HepG2 (cell line): ENCODE results near the gene IRGQ. TPM values are rescaled to one million over a fixed set of nuclear protein-coding genes. Genes with fewer than 3 reads are reported as not detected.

Experiments
- ATAC-seq: fragments of 200-7000 bp; cut with Tn5 transposase; 3 replicates; pipeline ENCODE4 v1.9.1; 2020; ENCODE audit warnings: mild to moderate bottlenecking, moderate library complexity
- BruUV-seq: library from RNA; stranded (reverse); fragments of 400-500 nt; replicated peaks from 2 replicates; lab custom pipeline; 2021; lab: Mats Ljungman, UMichigan
- CTCF ChIA-PET: fragments of 300-600 bp; formaldehyde crosslinking; extraction: SDS; loops from one replicate; lab custom pipeline; 2021; ENCODE audit warnings: low total read pairs, inconsistent platforms, low intra/inter-chr PET ratio; lab: Yijun Ruan, JAX
- POLR2A ChIA-PET: fragments of 350-600 bp; sonication (Branson Sonifier 250); formaldehyde crosslinking; loops from one replicate; lab custom pipeline; 2020; ENCODE audit warnings: antibody characterized with exemption, inconsistent platforms; lab: Yijun Ruan, JAX
- DNase-seq: peaks from one replicate; pipeline ENCODE4 v3.0.0-alpha.2; 2015; ENCODE audit warnings: low spot score
- FAIRE-seq: peaks from 3 replicates; lab custom pipeline; 2011; peaks lifted over from hg19 to GRCh38; lab: Jason Lieb, UNC
- H2AFZ ChIP-seq: one replicate; pipeline ENCODE4 v1.6.1; 2011; ENCODE audit warnings: low read length, inconsistent platforms
- H3K27ac ChIP-seq: fragments of 300-600 bp; 3 replicates; pipeline ENCODE4 v1.8.0; 2011; ENCODE audit warnings: mixed run types, mild to moderate bottlenecking, mixed read lengths, low read length, inconsistent platforms; ENCODE audit not compliant: insufficient read depth; ENCODE audit errors: extremely low read length
- H3K27me3 ChIP-seq, 2 experiments: fragments of 200-600 bp in 1 of 2; 2 replicates in 1 of 2; 3 replicates in 1 of 2; pipeline versions ENCODE4 v1.6.0 to v1.8.0; 2011; ENCODE audit warnings: low read length in 2 of 2, mild to moderate bottlenecking in 2 of 2, moderate library complexity in 2 of 2, inconsistent platforms in 1 of 2; ENCODE audit not compliant: insufficient read depth in 2 of 2, control insufficient read depth in 1 of 2
- H3K36me3 ChIP-seq, 2 experiments: fragments of 200-600 bp in 1 of 2; replicated peaks in 1 of 2; 2 replicates in 1 of 2; 3 replicates in 1 of 2; pipeline versions ENCODE4 v1.5.1 to v1.8.0; 2011; ENCODE audit warnings: low read length in 2 of 2, inconsistent platforms in 1 of 2; ENCODE audit not compliant: insufficient read depth in 2 of 2, control insufficient read depth in 1 of 2
- H3K4me1 ChIP-seq: 2 replicates; pipeline ENCODE4 v1.5.1; 2012; ENCODE audit warnings: low read length, inconsistent platforms; ENCODE audit not compliant: insufficient read depth
- H3K4me2 ChIP-seq: 2 replicates; pipeline ENCODE4 v1.6.0; 2011; ENCODE audit warnings: low read depth, low read length, inconsistent platforms
- H3K4me3 ChIP-seq, 3 experiments: fragments of 200-600 bp in 1 of 3; sonication (generic), shearing (Covaris generic) in 1 of 3; replicated peaks in 1 of 3; 2 replicates each; pipeline ENCODE4 v1.5.1; 2011 to 2016; ENCODE audit warnings: low read length in 3 of 3, inconsistent platforms in 2 of 3, low read depth in 2 of 3, mild to moderate bottlenecking in 2 of 3, control low read depth in 1 of 3, mixed read lengths in 1 of 3; ENCODE audit not compliant: insufficient read depth in 1 of 3
- H3K79me2 ChIP-seq: one replicate; pipeline ENCODE4 v1.6.1; 2011; ENCODE audit warnings: low read length, inconsistent platforms; ENCODE audit not compliant: insufficient read depth
- H3K9ac ChIP-seq: 2 replicates; pipeline ENCODE4 v1.6.0; 2011; ENCODE audit warnings: mild to moderate bottlenecking, low read depth, low read length, inconsistent platforms; ENCODE audit not compliant: insufficient read depth
- H3K9me3 ChIP-seq: 2 replicates; pipeline ENCODE4 v1.5.1; 2012; ENCODE audit warnings: mild to moderate bottlenecking, low read length
- H4K20me1 ChIP-seq: 2 replicates; pipeline ENCODE4 v1.6.0; 2011; ENCODE audit warnings: inconsistent platforms, mild to moderate bottlenecking, low read length, moderate library complexity; ENCODE audit not compliant: insufficient read depth
- DR1 ChIP-seq: sonication (generic); formaldehyde crosslinking; IDR thresholded peaks from 2 replicates; pipeline ENCODE4 v1.8.0; 2021; ENCODE audit warnings: mild to moderate bottlenecking, missing genetic modification reagents, inconsistent platforms
- GFI1 ChIP-seq: sonication (generic); formaldehyde crosslinking; IDR thresholded peaks from 2 replicates; pipeline ENCODE4 v1.5.0; 2020; ENCODE audit warnings: missing genetic modification reagents, mild to moderate bottlenecking, borderline replicate concordance
- HDAC2 ChIP-seq: sonication (generic); formaldehyde crosslinking; IDR thresholded peaks from 2 replicates; pipeline ENCODE4 v1.4.0; 2020; ENCODE audit warnings: missing genetic modification reagents
- JUND ChIP-seq: sonication (generic); formaldehyde crosslinking; IDR thresholded peaks from 2 replicates; pipeline ENCODE4 v1.8.0; 2022; ENCODE audit warnings: mild to moderate bottlenecking, missing genetic modification reagents
- RAD21 ChIP-seq: fragments of 450-650 bp; formaldehyde crosslinking; IDR thresholded peaks from 2 replicates; pipeline ENCODE4 v1.5.0; 2020; ENCODE audit warnings: mild to moderate bottlenecking
- RFX5 ChIP-seq: IDR thresholded peaks from 2 replicates; pipeline ENCODE4 v1.6.1; 2011; ENCODE audit warnings: low read depth, low read length, improper control_type of control experiment
- SMARCC2 ChIP-seq: fragments of 450-650 bp; IDR thresholded peaks from 2 replicates; pipeline ENCODE4 v1.6.1; 2017; ENCODE audit warnings: antibody characterized with exemption, mild to moderate bottlenecking
- SYNCRIP ChIP-seq: fragments of 200-400 bp; formaldehyde crosslinking; IDR thresholded peaks from 2 replicates; pipeline ENCODE4 v1.6.1; 2018; ENCODE audit warnings: mild to moderate bottlenecking, low read depth, low read length; ENCODE audit not compliant: insufficient read depth
- ZBTB26 ChIP-seq: IDR thresholded peaks from 2 replicates; pipeline ENCODE4 v1.6.1; 2016; ENCODE audit warnings: missing compliant biosample characterization, missing genetic modification reagents, borderline replicate concordance
- ZFY ChIP-seq: sonication (generic); formaldehyde crosslinking; IDR thresholded peaks from 2 replicates; pipeline ENCODE4 v1.4.0; 2020; ENCODE audit warnings: missing genetic modification reagents
- ZNF431 ChIP-seq: sonication (generic); formaldehyde crosslinking; IDR thresholded peaks from 2 replicates; pipeline ENCODE4 v1.9.0; 2022; ENCODE audit warnings: missing genetic modification reagents, low read depth, mild to moderate bottlenecking, borderline replicate concordance
- ZNF513 ChIP-seq: sonication (generic); formaldehyde crosslinking; conservative IDR thresholded peaks from 2 replicates; pipeline ENCODE4 v1.5.0; 2020; ENCODE audit warnings: missing genetic modification reagents
- ZNF614 ChIP-seq: IDR thresholded peaks from 2 replicates; pipeline ENCODE4 v1.6.1; 2018; ENCODE audit warnings: missing biosample characterization, missing genetic modification reagents, inconsistent platforms, borderline replicate concordance
- ZNF879 ChIP-seq: sonication (generic); formaldehyde crosslinking; IDR thresholded peaks from 2 replicates; pipeline ENCODE4 v1.8.1; 2023; ENCODE audit warnings: missing genetic modification reagents
- ZSCAN31 ChIP-seq: sonication (generic); formaldehyde crosslinking; IDR thresholded peaks from 2 replicates; pipeline ENCODE4 v1.5.0; 2020; ENCODE audit warnings: low read depth, mild to moderate bottlenecking, missing genetic modification reagents
- WGBS: methylation state at CpG from one replicate; pipeline ENCODE4 v1.1.6; 2017; ENCODE audit warnings: low lambda C conversion rate; 5-methylcytosine and 5-hydroxymethylcytosine counted together
- in situ Hi-C: cut with HindIII; loops from 2 replicates; pipeline ENCODE4 v1.10.0; 2017; ENCODE audit warnings: low pct_unique_long_range_greater_than_20kb; ENCODE audit not compliant: extremely low pct_ligation_motif_present
- intact Hi-C: fragments of 100-400 bp; cut with micrococcal nuclease; formaldehyde crosslinking; loops from one replicate; pipeline ENCODE4 v1.10.0; 2022; ENCODE audit not compliant: unreplicated experiment
- polyA plus RNA-seq, 8 experiments: library from polyadenylated mRNA; depleted of rRNA in 3 of 8; stranded (reverse) in 7 of 8; unstranded in 1 of 8; fragments of >200 nt; fragmentation: Illumina TruSeq in 4 of 8; extraction: Trizol in 4 of 8; gene quantifications; 2 replicates each; pipeline versions ENCODE4 v1.2.1 to v1.2.3, GENCODE V29; 2011 to 2016; ENCODE audit warnings: low read depth in 4 of 8, missing spikeins in 1 of 8, mixed read lengths in 1 of 8; ENCODE audit not compliant: insufficient read depth in 1 of 8
- total RNA-seq, 5 experiments: library from RNA; depleted of rRNA; stranded (reverse); fragments of >200 nt; fragmentation: Illumina TruSeq; extraction: Trizol; gene quantifications; 2 replicates each; pipeline ENCODE4 v1.2.3, GENCODE V29; 2016; ENCODE audit warnings: low read depth in 1 of 5
- TF ChIP-seq, protein P1 (sequence below): sonication (generic); formaldehyde crosslinking; conservative IDR thresholded peaks from 2 replicates; pipeline ENCODE4 v1.4.0; 2020; ENCODE audit warnings: missing genetic modification reagents

The IRGQ gene
- total and polyA plus RNA-seq, 2 of the 13 experiments (the other 11 are each of a cell fraction or from before 2014, with no cell fraction given), result 11.6 to 12.4 TPM

- no peak overlapping the region for H3K9ac ChIP-seq
- TSS peak; percentile 27 for BruUV-seq
- no peak overlapping the region for H3K4me3 ChIP-seq
- peaks cover 11% of the 10 kb centered on the region for H3K4me1 ChIP-seq
- H3K36me3 ChIP-seq, result peaks cover 5 to 28% of the 10 kb centered on the region in 2 experiments; a peak in 3 of 5 replicates
- H3K27ac ChIP-seq, result no peak overlapping the region
- DNase-seq (no peak), ATAC-seq (no peak), FAIRE-seq (no peak)
- intact Hi-C loops, result loop anchor here (10.0 kb wide), 1 partner anchor 75 kb away; the partner anchor contains the start of gene ETHE1
- H3K27me3 ChIP-seq, result no peaks in the 10 kb centered on the region; a peak in 1 of 5 replicates
- 94% methylated on average over 4 of the region's 4 CpGs for WGBS
- no peak for TF ChIP-seq ZSCAN31 (CRISPR knock-in tag)
- no peak for TF ChIP-seq ZNF879
- TF ChIP-seq JUND, result no peak
- TF ChIP-seq, protein P1, sequence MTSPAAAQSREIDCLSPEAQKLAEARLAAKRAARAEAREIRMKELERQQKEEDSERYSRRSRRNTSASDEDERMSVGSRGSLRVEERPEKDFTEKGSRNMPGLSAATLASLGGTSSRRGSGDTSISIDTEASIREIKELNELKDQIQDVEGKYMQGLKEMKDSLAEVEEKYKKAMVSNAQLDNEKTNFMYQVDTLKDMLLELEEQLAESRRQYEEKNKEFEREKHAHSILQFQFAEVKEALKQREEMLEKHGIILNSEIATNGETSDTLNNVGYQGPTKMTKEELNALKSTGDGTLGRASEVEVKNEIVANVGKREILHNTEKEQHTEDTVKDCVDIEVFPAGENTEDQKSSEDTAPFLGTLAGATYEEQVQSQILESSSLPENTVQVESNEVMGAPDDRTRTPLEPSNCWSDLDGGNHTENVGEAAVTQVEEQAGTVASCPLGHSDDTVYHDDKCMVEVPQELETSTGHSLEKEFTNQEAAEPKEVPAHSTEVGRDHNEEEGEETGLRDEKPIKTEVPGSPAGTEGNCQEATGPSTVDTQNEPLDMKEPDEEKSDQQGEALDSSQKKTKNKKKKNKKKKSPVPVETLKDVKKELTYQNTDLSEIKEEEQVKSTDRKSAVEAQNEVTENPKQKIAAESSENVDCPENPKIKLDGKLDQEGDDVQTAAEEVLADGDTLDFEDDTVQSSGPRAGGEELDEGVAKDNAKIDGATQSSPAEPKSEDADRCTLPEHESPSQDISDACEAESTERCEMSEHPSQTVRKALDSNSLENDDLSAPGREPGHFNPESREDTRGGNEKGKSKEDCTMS, result no peak
- TF ChIP-seq ZNF431 (CRISPR knock-in tag), result no peak
- no peak for TF ChIP-seq RFX5
- no peak for TF ChIP-seq ZNF614 (CRISPR knock-in tag)
- no peak for TF ChIP-seq SYNCRIP
- TF ChIP-seq ZFY (CRISPR knock-in tag), result no peak
- no peak for TF ChIP-seq SMARCC2
- no peak for TF ChIP-seq DR1 (CRISPR knock-in tag)
- no peak for TF ChIP-seq ZNF513
- no peak for TF ChIP-seq GFI1 (CRISPR knock-in tag)
- no peak for TF ChIP-seq ZBTB26 (CRISPR knock-in tag)
- no peak for TF ChIP-seq RAD21 (CRISPR knock-in tag)
- no peak for TF ChIP-seq HDAC2 (CRISPR knock-in tag)
- H2AFZ ChIP-seq, result no peak overlapping the region
- CTCF ChIA-PET, result no interaction called here
- no peak overlapping the region for H3K4me2 ChIP-seq
- in situ Hi-C loops, result loop anchor here (5.0 kb wide), 1 partner anchor 53 kb away; no protein-coding TSS in a partner anchor
- POLR2A ChIA-PET, result no interaction called here
- no peaks in the 10 kb centered on the region for H4K20me1 ChIP-seq
- no peaks in the 10 kb centered on the region for H3K9me3 ChIP-seq
- H3K79me2 ChIP-seq, result peaks cover 22% of the 10 kb centered on the region
Observed at GRCh38 chr19:43599635-43600295, 3.8 kb upstream of the IRGQ start.
